ENCODE measurements around the gene MARVELD3. TPM values are rescaled to one million over a fixed set of nuclear protein-coding genes. Genes with fewer than 3 reads are reported as not detected.

The MARVELD3 gene
- total and polyA plus RNA-seq, 2 of the 8 experiments (the other 6 are each of a cell fraction or from before 2014, with no cell fraction given) = 18.0 to 34.8 TPM

GRCh38 chr16:71623597-71623996, 2.4 kb upstream of the MARVELD3 start:
- FAIRE-seq (no peak), DNase-seq (ENCODE audit: low read depth in 1 of 2, low spot score in 2 of 2) (no peak)
- H2BK20ac ChIP-seq (ENCODE audit: low read length) = no peak overlapping the region
- no peak overlapping the region for H2AFZ ChIP-seq (ENCODE audit: low read length)
- peaks cover 8% of the 10 kb centered on the region; the same call in 1 of the 2 replicates for H3K23me2 ChIP-seq (ENCODE audit: low read depth, low read length)
- H3K4ac ChIP-seq (replicated peaks; ENCODE audit: insufficient read length, low read depth, low read length) = no peak overlapping the region
- no peaks in the 10 kb centered on the region for H3K36me3 ChIP-seq (ENCODE audit: control insufficient read depth in 2 of 4, insufficient read depth in 4 of 4, low read length in 3 of 4)
- no peaks in the 10 kb centered on the region; the same call in 1 of the 2 replicates for H3K79me1 ChIP-seq (ENCODE audit: low read depth, low read length)
- no peak overlapping the region for H3K4me2 ChIP-seq (ENCODE audit: insufficient read depth in 1 of 2, low read depth in 2 of 2, low read length in 2 of 2)
- POLR2A ChIA-PET (ENCODE audit: partially characterized antibody) = interaction anchor here (1.0 kb wide), 1 partner anchor 12 kb away, joined by 5 read pairs; no protein-coding TSS in a partner anchor
- no peak overlapping the region for H2BK12ac ChIP-seq (ENCODE audit: low read depth, low read length)
- H3K56ac ChIP-seq (replicated peaks; ENCODE audit: insufficient read length, low read depth, low read length) = no peak overlapping the region
- no peak overlapping the region for H3K18ac ChIP-seq (ENCODE audit: extremely low read depth, low read length)
- no peak overlapping the region for H3K23ac ChIP-seq (ENCODE audit: insufficient read length)
- H2BK5ac ChIP-seq (ENCODE audit: low read depth, low read length) = no peak overlapping the region
- H4K5ac ChIP-seq (ENCODE audit: insufficient read length, low read depth, low read length) = no peak overlapping the region
- no peak overlapping the region for H3K14ac ChIP-seq (ENCODE audit: insufficient read length)
- H3K4me1 ChIP-seq (replicated peaks in 1 of 4; ENCODE audit: control insufficient read depth in 3 of 4, insufficient read depth in 4 of 4, low read length in 3 of 4) = peaks cover 0 to 8% (median 2%) of the 10 kb centered on the region in 4 experiments; a peak in 5 of 7 replicates
- H2BK15ac ChIP-seq (ENCODE audit: low read length) = no peak overlapping the region
- H3K4me3 ChIP-seq (ENCODE audit: extremely low read depth in 1 of 4, insufficient read depth in 2 of 4, low read depth in 3 of 4, low read length in 4 of 4) = no peak overlapping the region
- no peak overlapping the region for H4K91ac ChIP-seq (replicated peaks; ENCODE audit: insufficient read length, low read length)
- no peak overlapping the region for H2BK120ac ChIP-seq (replicated peaks; ENCODE audit: low read depth, low read length)
- peaks cover 0 to 8% of the 10 kb centered on the region in 2 experiments; a peak in 2 of 4 replicates for H3K79me2 ChIP-seq (ENCODE audit: control insufficient read depth in 1 of 2, insufficient read depth in 2 of 2, low read length in 2 of 2)
- no peak overlapping the region for H2AK5ac ChIP-seq (ENCODE audit: low read depth, low read length)
- WGBS, 2 experiments (ENCODE audit: extremely low coverage in 1 of 2, insufficient coverage in 1 of 2, insufficient read length in 1 of 2, insufficient replicate concordance in 2 of 2, low coverage in 1 of 2, low lambda C conversion rate in 2 of 2, missing lambda C conversion rate in 1 of 2) = 90% methylated on average over 3 of the region's 3 CpGs; no CpG with 5 or more reads in 1 of the 2 experiments
- no peak overlapping the region for H3K27ac ChIP-seq (ENCODE audit: low read depth, low read length)
- H4K20me1 ChIP-seq (replicated peaks in 1 of 2; ENCODE audit: control insufficient read depth in 1 of 2, insufficient read depth in 2 of 2, low read length in 2 of 2) = no peaks in the 10 kb centered on the region
- CTCF ChIA-PET (ENCODE audit: partially characterized antibody) = interaction anchor here (0.9 to 1.6 kb wide), 3 partner anchors 10 to 124 kb away, joined by 3 to 5 read pairs (median 4); no protein-coding TSS in a partner anchor
- H3K27me3 ChIP-seq (replicated peaks in 1 of 4; ENCODE audit: control insufficient read depth in 3 of 4, extremely low read depth in 1 of 4, insufficient read depth in 3 of 4, low read length in 3 of 4) = no peaks in the 10 kb centered on the region
- H3K9ac ChIP-seq (replicated peaks in 1 of 4; ENCODE audit: extremely low read depth in 1 of 4, low read depth in 3 of 4, low read length in 3 of 4) = no peak overlapping the region
- no peaks in the 10 kb centered on the region for H3K9me3 ChIP-seq (ENCODE audit: insufficient read depth in 2 of 2, low read depth in 1 of 2, low read length in 1 of 2)
- H4K8ac ChIP-seq (ENCODE audit: extremely low read depth, insufficient read depth, low read length) = no peak overlapping the region
- TF ChIP-seq PHF8 (conservative IDR thresholded peaks at IDR 0.05; ENCODE audit: low read depth, low read length) = no peak
- TF ChIP-seq RBBP5 (IDR thresholded peaks at IDR 0.05; ENCODE audit: borderline replicate concordance, low read depth, low read length) = no peak
- TF ChIP-seq NRF1 (IDR thresholded peaks at IDR 0.05; ENCODE audit: low read depth, low read length) = no peak
- no peak for TF ChIP-seq SRF (IDR thresholded peaks at IDR 0.05; ENCODE audit: low read depth, low read length)
- no peak for TF ChIP-seq SP4 (IDR thresholded peaks at IDR 0.05; ENCODE audit: low read length)
- no peak for TF ChIP-seq SAP30 (IDR thresholded peaks at IDR 0.05; ENCODE audit: insufficient read depth, insufficient replicate concordance, low read length)
- no peak for TF ChIP-seq KDM1A (IDR thresholded peaks at IDR 0.05; ENCODE audit: borderline replicate concordance, low read length)
- TF ChIP-seq POU5F1 (IDR thresholded peaks at IDR 0.05; ENCODE audit: low read depth, low read length) = no peak
- no peak for TF ChIP-seq CTCF (IDR thresholded peaks at IDR 0.05; ENCODE audit: control extremely low read depth in 1 of 3, insufficient read depth in 1 of 3, low read depth in 1 of 3, low read length in 3 of 3)
- TF ChIP-seq RNF2 (IDR thresholded peaks at IDR 0.05; ENCODE audit: borderline replicate concordance, low read depth, low read length, missing control alignments, poor library complexity, severe bottlenecking) = no peak

Data from H1 (cell line).